ENCODE data around the gene RHOBTB1. TPM values are rescaled to one million over a fixed set of nuclear protein-coding genes. Genes with fewer than 3 reads are reported as not detected.
"Not testable (repeated sequence)": the region's sequence is repeated elsewhere in the genome, so short reads cannot be mapped to it uniquely, and the experiment has no call there.

RHOBTB1 gene
- total and polyA plus RNA-seq, 2 experiments from 2014 or later, result 4.6 to 13.2 TPM

GRCh38 chr10:60973086-60973485, 29.1 kb upstream of the RHOBTB1 start:
- no peak overlapping the region for H3K4me3 ChIP-seq
- Mint-ChIP-seq H3K27me3 (ENCODE audit: insufficient read depth, low read depth, poor library complexity) (no peaks in the 10 kb centered on the region), H3K27ac (no peak overlapping the region), H3K9me3 (no peaks in the 10 kb centered on the region), H3K4me3 (no peak overlapping the region), H3K36me3 (ENCODE audit: low read depth) (no peaks in the 10 kb centered on the region), H3K4me1 (peaks cover under 1% of the 10 kb centered on the region; the same call in 1 of the 3 replicates)
- no peaks in the 10 kb centered on the region for H3K4me1 ChIP-seq (ENCODE audit: insufficient read depth)
- no peaks in the 10 kb centered on the region for H3K36me3 ChIP-seq (ENCODE audit: insufficient read depth)
- H3K27ac ChIP-seq (ENCODE audit: low read depth), result no peak overlapping the region
- no peaks in the 10 kb centered on the region for H3K79me2 ChIP-seq (replicated peaks; ENCODE audit: insufficient read depth)
- no peak overlapping the region for H2AFZ ChIP-seq
- no peaks in the 10 kb centered on the region for H3K27me3 ChIP-seq (ENCODE audit: insufficient read depth)
- no peak overlapping the region for H3K4me2 ChIP-seq
- no peak for TF ChIP-seq ZNF331 (CRISPR knock-in tag; IDR thresholded peaks at IDR 0.05; ENCODE audit: low read depth)
- no peak for TF ChIP-seq STAT1 (IDR thresholded peaks at IDR 0.05; ENCODE audit: unreplicated experiment)
- TF ChIP-seq ZNF462 (CRISPR knock-in tag; IDR thresholded peaks at IDR 0.05), result no peak
- no peak for TF ChIP-seq JUNB (IDR thresholded peaks at IDR 0.05; ENCODE audit: unreplicated experiment)
- no peak for TF ChIP-seq EZH2phosphoT487 (IDR thresholded peaks at IDR 0.05; ENCODE audit: unreplicated experiment)
- no peak for TF ChIP-seq NANOG (IDR thresholded peaks at IDR 0.05; ENCODE audit: borderline replicate concordance)
- no peak for TF ChIP-seq POLR2AphosphoS5 (IDR thresholded peaks at IDR 0.05; ENCODE audit: low read depth)
- TF ChIP-seq ETS1 (IDR thresholded peaks at IDR 0.05), result no peak
- no peak for TF ChIP-seq ZNF114 (CRISPR knock-in tag; IDR thresholded peaks at IDR 0.05)
- no peak for TF ChIP-seq EZH2 (IDR thresholded peaks at IDR 0.05; ENCODE audit: low read depth, unreplicated experiment)
- DNase-seq (ENCODE audit: low spot score) (no peak), ATAC-seq (no peak)
- H3K9me2 ChIP-seq (ENCODE audit: insufficient read depth), result no peaks in the 10 kb centered on the region
- no peaks in the 10 kb centered on the region for H3F3A ChIP-seq (replicated peaks; ENCODE audit: low read depth)
- H4K20me1 ChIP-seq (replicated peaks; ENCODE audit: insufficient read depth), result no peaks in the 10 kb centered on the region

DNA sequence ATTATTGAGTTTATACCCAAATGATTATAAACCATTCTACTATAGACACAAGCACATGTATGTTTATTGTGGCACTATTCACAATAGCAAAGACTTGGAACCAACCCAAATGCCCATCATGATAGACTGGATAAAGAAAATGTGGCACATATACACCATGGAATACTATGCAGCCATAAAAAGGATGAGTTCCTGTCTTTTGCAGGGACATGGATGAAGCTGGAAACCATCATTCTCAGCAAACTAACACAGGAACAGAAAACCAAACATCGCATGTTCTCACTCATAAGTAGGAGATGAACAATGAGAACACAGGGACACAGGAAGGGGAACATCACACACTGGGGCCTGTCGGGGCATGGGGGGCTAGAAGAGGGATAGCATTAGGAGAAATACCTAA, 28.2 kb upstream of the RHOBTB1 start:
- not testable (repeated sequence) for H3K27ac Mint-ChIP-seq; ATAC-seq; DNase-seq (ENCODE audit: low spot score); H3K9me3 Mint-ChIP-seq; H3K4me1 ChIP-seq (ENCODE audit: insufficient read depth); H3F3A ChIP-seq (replicated peaks; ENCODE audit: low read depth); H3K9me2 ChIP-seq (ENCODE audit: insufficient read depth); H3K4me3 Mint-ChIP-seq; H2AFZ ChIP-seq; H3K4me3 ChIP-seq; H3K27me3 Mint-ChIP-seq (ENCODE audit: insufficient read depth, low read depth, poor library complexity); H3K4me2 ChIP-seq; H3K27ac ChIP-seq (ENCODE audit: low read depth); H3K4me1 Mint-ChIP-seq; H3K79me2 ChIP-seq (replicated peaks; ENCODE audit: insufficient read depth); H3K36me3 ChIP-seq (ENCODE audit: insufficient read depth); H4K20me1 ChIP-seq (replicated peaks; ENCODE audit: insufficient read depth); H3K36me3 Mint-ChIP-seq (ENCODE audit: low read depth); H3K27me3 ChIP-seq (ENCODE audit: insufficient read depth)

Data from GM23338 (cell line).